Left cardiac atrium (tissue), 4 donors: ENCODE data around the gene SPG7. TPM values are rescaled to one million over a fixed set of nuclear protein-coding genes. Genes with fewer than 3 reads are reported as not detected.

Experiments used
- ATAC-seq, 2 donors: fragments of 200-7000 bp; cut with Tn5 transposase; one replicate each; pipeline ENCODE4 v1.9.1; 2020; ENCODE audit warnings: mild to moderate bottlenecking in 2 of 2, moderate library complexity in 2 of 2
- DNase-seq: peaks from one replicate; pipeline ENCODE4 v3.0.0-alpha.2; 2020
- intact Hi-C, 2 donors: fragments of 100-400 bp; cut with DNase I; formaldehyde crosslinking; loops; one replicate each; pipeline versions ENCODE4 v1.14.1 to v1.15.1; 2022 to 2023
- total RNA-seq, 2 donors: library from RNA; stranded (reverse); fragmentation: NEBNext Ultra II Directional; extraction: Animal tissue kit (Norgen Biotek cat#: 25700); gene quantifications; one replicate each; pipeline ENCODE4 v1.2.1, GENCODE V29; 2021
- donor health status: DM: no; HTN: yes; CAD: no.
- donor health status: DM: no; HTN: yes; CAD: no; lungs with severe emphysema.
- donor health status: DM: yes; HTN: yes; CAD: no.
- donor health status: Dilated cardiomyopathy.

SPG7 gene
- total RNA-seq, 2 donors from 2014 or later = 78.5 to 99.5 TPM

GRCh38 chr16:89536886-89537548 is 28.8 kb downstream of the SPG7 start:
- DNase-seq (no peak), ATAC-seq (no peak)
- intact Hi-C loops = no loop called here

- intact Hi-C loops = no loop called here
- no peak for DNase-seq
- no peak for ATAC-seq
Measured at GRCh38 chr16:89537549-89537925, 29.3 kb downstream of the SPG7 start.

GRCh38 chr16:89538286-89538685 is 30.1 kb downstream of the SPG7 start:
- intact Hi-C loops = no loop called here
- ATAC-seq (no peak), DNase-seq (no peak)

- DNase-seq (no peak), ATAC-seq (peak in 1 of 2 donors; percentile 61)
- intact Hi-C loops = no loop called here
Measured at GRCh38 chr16:89540557-89540956, 32.4 kb downstream of the SPG7 start.

GRCh38 chr16:89541792-89542191 is 33.6 kb downstream of the SPG7 start:
- intact Hi-C loops = no loop called here
- ATAC-seq (peak in 1 of 2 donors; percentile 13), DNase-seq (no peak)

GRCh38 chr16:89544113-89544512 is 35.9 kb downstream of the SPG7 start:
- ATAC-seq = no peak
- no peak for DNase-seq
- intact Hi-C loops = no loop called here

GRCh38 chr16:89544713-89545043 is 36.5 kb downstream of the SPG7 start:
- no peak for DNase-seq
- ATAC-seq = no peak
- intact Hi-C loops = no loop called here

GRCh38 chr16:89545044-89545830 is 37.0 kb downstream of the SPG7 start:
- intact Hi-C loops = no loop called here
- ATAC-seq (no peak), DNase-seq (no peak)

- DNase-seq = no peak
- intact Hi-C loops = no loop called here
- no peak for ATAC-seq
Measured at GRCh38 chr16:89545831-89546574, 37.8 kb downstream of the SPG7 start.

- ATAC-seq (no peak), DNase-seq (no peak)
- intact Hi-C loops = no loop called here
Measured at GRCh38 chr16:89546781-89547180, 38.6 kb downstream of the SPG7 start.

GRCh38 chr16:89547291-89547690 is 39.1 kb downstream of the SPG7 start:
- intact Hi-C loops = no loop called here
- no peak for ATAC-seq
- DNase-seq = no peak

GRCh38 chr16:89547860-89548259 is 39.7 kb downstream of the SPG7 start:
- intact Hi-C loops = no loop called here
- no peak for DNase-seq
- ATAC-seq = no peak

- ATAC-seq = no peak
- intact Hi-C loops = no loop called here
- DNase-seq = no peak
Measured at GRCh38 chr16:89548344-89549006, 40.3 kb downstream of the SPG7 start.

- DNase-seq (no peak), ATAC-seq (no peak)
- intact Hi-C loops = no loop called here
Measured at GRCh38 chr16:89549007-89549700, 41.0 kb downstream of the SPG7 start.

GRCh38 chr16:89550421-89551007 is 42.3 kb downstream of the SPG7 start:
- intact Hi-C loops = no loop called here
- ATAC-seq (no peak), DNase-seq (no peak)

GRCh38 chr16:89552329-89552728 is 44.1 kb downstream of the SPG7 start:
- ATAC-seq = no peak
- DNase-seq = no peak
- intact Hi-C loops = no loop called here

- intact Hi-C loops = no loop called here
- ATAC-seq = no peak
- no peak for DNase-seq
Measured at GRCh38 chr16:89552913-89553312, 44.7 kb downstream of the SPG7 start.

- DNase-seq = no peak
- intact Hi-C loops = no loop called here
- no peak for ATAC-seq
Measured at GRCh38 chr16:89553733-89554132, 45.5 kb downstream of the SPG7 start.

GRCh38 chr16:89554343-89554742 is 46.1 kb downstream of the SPG7 start:
- ATAC-seq (no peak), DNase-seq (no peak)
- intact Hi-C loops = no loop called here
